IMR-90 (cell line): Measurements from ENCODE around the gene DIO1. TPM values are rescaled to one million over a fixed set of nuclear protein-coding genes. Genes with fewer than 3 reads are reported as not detected.

Experiments used
- ATAC-seq: fragments of 200-7000 bp; cut with Tn5 transposase; 2 replicates; pipeline ENCODE4 v1.9.1; 2020; ENCODE audit warnings: low read depth, mild to moderate bottlenecking, moderate library complexity
- BruUV-seq: library from RNA; stranded (reverse); fragments of 400-500 nt; replicated peaks from 2 replicates; lab custom pipeline; 2021; lab: Mats Ljungman, UMichigan
- CTCF ChIA-PET: fragments of 300-600 bp; formaldehyde crosslinking; extraction: SDS; loops from one replicate; lab custom pipeline; 2021; ENCODE audit warnings: antibody characterized with exemption; lab: Yijun Ruan, JAX
- POLR2A ChIA-PET: fragments of 300-600 bp; sonication (Branson Sonifier 250); formaldehyde crosslinking; loops from one replicate; lab custom pipeline; 2022; ENCODE audit warnings: antibody characterized with exemption; ENCODE audit not compliant: unreplicated experiment; lab: Charles Lee
- DNase-seq: peaks from one replicate; pipeline ENCODE4 v3.0.0; 2013
- H2AFZ ChIP-seq: replicated peaks from 2 replicates; pipeline ENCODE3; 2013; ENCODE audit warnings: low read length, mild to moderate bottlenecking; ENCODE audit not compliant: poor library complexity
- H2AK5ac ChIP-seq: 2 replicates; pipeline ENCODE4 v1.6.1; 2013; ENCODE audit warnings: low read depth, low read length, inconsistent platforms
- H2AK9ac ChIP-seq: replicated peaks from 2 replicates; pipeline ENCODE3; 2013; ENCODE audit warnings: mild to moderate bottlenecking, low read depth, low read length, moderate library complexity; ENCODE audit not compliant: poor library complexity
- H2BK120ac ChIP-seq: 2 replicates; pipeline ENCODE4 v1.6.1; 2013; ENCODE audit warnings: low read depth, low read length, inconsistent platforms
- H2BK15ac ChIP-seq: 3 replicates; pipeline ENCODE4 v1.6.1; 2013; ENCODE audit warnings: low read depth, low read length, inconsistent platforms
- H2BK20ac ChIP-seq: 2 replicates; pipeline ENCODE4 v1.6.1; 2013; ENCODE audit warnings: low read depth, mild to moderate bottlenecking, inconsistent platforms, low read length, moderate library complexity
- H2BK5ac ChIP-seq: 2 replicates; pipeline ENCODE4 v1.6.1; 2013; ENCODE audit warnings: mild to moderate bottlenecking, low read depth, low read length, inconsistent platforms; ENCODE audit not compliant: poor library complexity, severe bottlenecking
- H3K14ac ChIP-seq: replicated peaks from 2 replicates; pipeline ENCODE4 v1.6.1; 2013; ENCODE audit warnings: low read depth, low read length, inconsistent platforms
- H3K18ac ChIP-seq: 2 replicates; pipeline ENCODE4 v1.6.1; 2013; ENCODE audit warnings: low read depth, low read length, control low read depth
- H3K23ac ChIP-seq: 2 replicates; pipeline ENCODE4 v1.6.1; 2013; ENCODE audit warnings: low read depth, low read length, inconsistent platforms
- H3K27ac ChIP-seq: 2 replicates; pipeline ENCODE4 v1.5.1; 2013; ENCODE audit warnings: mild to moderate bottlenecking, control low read depth, low read length; ENCODE audit not compliant: insufficient read depth
- H3K27me3 ChIP-seq: 2 replicates; pipeline ENCODE4 v1.6.1; 2013; ENCODE audit warnings: low read length; ENCODE audit not compliant: control insufficient read depth, insufficient read depth
- H3K36me3 ChIP-seq: 2 replicates; pipeline ENCODE4 v1.6.1; 2013; ENCODE audit warnings: low read length, mixed read lengths; ENCODE audit not compliant: control insufficient read depth, insufficient read depth
- H3K4ac ChIP-seq: 2 replicates; pipeline ENCODE4 v1.6.1; 2013; ENCODE audit warnings: low read depth, low read length, inconsistent platforms
- H3K4me1 ChIP-seq: 2 replicates; pipeline ENCODE4 v1.6.1; 2013; ENCODE audit warnings: low read length, mixed read lengths; ENCODE audit not compliant: control insufficient read depth, insufficient read depth
- H3K4me2 ChIP-seq: 2 replicates; pipeline ENCODE4 v1.6.1; 2013; ENCODE audit warnings: low read depth, mild to moderate bottlenecking, control low read depth, low read length, moderate library complexity
- H3K4me3 ChIP-seq: 2 replicates; pipeline ENCODE4 v1.5.1; 2013; ENCODE audit warnings: low read depth, mild to moderate bottlenecking, control low read depth, low read length, moderate library complexity; ENCODE audit not compliant: insufficient read depth
- H3K56ac ChIP-seq: 2 replicates; pipeline ENCODE4 v1.6.1; 2013; ENCODE audit warnings: low read length, inconsistent platforms; ENCODE audit not compliant: insufficient read depth; ENCODE audit errors: extremely low read depth
- H3K79me1 ChIP-seq, 2 experiments: 2 replicates each; pipeline ENCODE4 v1.6.1; 2013; ENCODE audit warnings: low read length in 2 of 2, inconsistent platforms in 1 of 2, low read depth in 1 of 2
- H3K9ac ChIP-seq: 2 replicates; pipeline ENCODE4 v1.6.1; 2013; ENCODE audit warnings: low read depth, low read length, control low read depth
- H3K9me1 ChIP-seq: 2 replicates; pipeline ENCODE4 v1.6.1; 2013; ENCODE audit warnings: low read length, inconsistent platforms; ENCODE audit not compliant: insufficient read depth
- H3K9me3 ChIP-seq: 2 replicates; pipeline ENCODE4 v1.6.1; 2013; ENCODE audit warnings: low read length; ENCODE audit not compliant: control insufficient read depth, insufficient read depth
- H4K20me1 ChIP-seq: 2 replicates; pipeline ENCODE4 v1.6.1; 2013; ENCODE audit warnings: low read length, inconsistent platforms; ENCODE audit not compliant: insufficient read depth
- H4K5ac ChIP-seq: 2 replicates; pipeline ENCODE4 v1.6.1; 2013; ENCODE audit warnings: mild to moderate bottlenecking, low read depth, low read length, control low read depth
- H4K8ac ChIP-seq, 2 experiments: 2 replicates each; pipeline ENCODE4 v1.6.1; 2013; ENCODE audit warnings: low read depth in 2 of 2, low read length in 2 of 2, control low read depth in 1 of 2, inconsistent platforms in 1 of 2
- H4K91ac ChIP-seq: 2 replicates; pipeline ENCODE4 v1.6.1; 2013; ENCODE audit warnings: low read depth, low read length, inconsistent platforms; ENCODE audit not compliant: insufficient read depth
- NFE2L2 ChIP-seq: fragments of 150-350 bp; IDR thresholded peaks from 2 replicates; pipeline ENCODE4 v1.6.1; 2016; ENCODE audit warnings: low read depth, mild to moderate bottlenecking, low read length
- RFX5 ChIP-seq: IDR thresholded peaks from 2 replicates; pipeline ENCODE4 v1.8.0; 2012; ENCODE audit warnings: low read depth, mild to moderate bottlenecking, low read length, moderate library complexity
- WGBS, 2 experiments: methylation state at CpG; one replicate each; pipeline versions ENCODE4 v1.1.5 to v1.1.7; 2013; ENCODE audit warnings: missing lambda C conversion rate in 2 of 2; ENCODE audit not compliant: insufficient read length in 1 of 2; ENCODE audit errors: extremely low coverage in 2 of 2; 5-methylcytosine and 5-hydroxymethylcytosine counted together
- dilution Hi-C: fragments of 300-500 bp; cut with HindIII; formaldehyde crosslinking; loops from one replicate; pipeline ENCODE4 v1.14.3; 2018; ENCODE audit warnings: low sequenced_read_pairs; ENCODE audit not compliant: unreplicated experiment
- in situ Hi-C: fragments of 300-500 bp; cut with MboI; formaldehyde crosslinking; loops from 3 replicates; pipeline ENCODE4 v1.14.3; 2019; ENCODE audit warnings: low sequenced_read_pairs, inconsistent platforms, mixed read lengths
- intact Hi-C: fragments of 100-400 bp; cut with micrococcal nuclease; formaldehyde crosslinking; loops from 2 replicates; pipeline ENCODE4 v1.10.0; 2022
- polyA plus RNA-seq, 3 experiments: library from polyadenylated mRNA; depleted of rRNA; stranded (reverse); fragments of >200 nt; gene quantifications; 2 replicates each; pipeline ENCODE4 v1.2.3, GENCODE V29; 2012; ENCODE audit warnings: low replicate concordance in 1 of 3
- total RNA-seq: library from RNA; depleted of rRNA; stranded (reverse); fragments of >200 nt; gene quantifications from 2 replicates; pipeline ENCODE4 v1.2.3, GENCODE V29; 2012

The DIO1 gene
- total and polyA plus RNA-seq, 2 of the 4 experiments (the other 2 are of a cell fraction): not detected

DNA sequence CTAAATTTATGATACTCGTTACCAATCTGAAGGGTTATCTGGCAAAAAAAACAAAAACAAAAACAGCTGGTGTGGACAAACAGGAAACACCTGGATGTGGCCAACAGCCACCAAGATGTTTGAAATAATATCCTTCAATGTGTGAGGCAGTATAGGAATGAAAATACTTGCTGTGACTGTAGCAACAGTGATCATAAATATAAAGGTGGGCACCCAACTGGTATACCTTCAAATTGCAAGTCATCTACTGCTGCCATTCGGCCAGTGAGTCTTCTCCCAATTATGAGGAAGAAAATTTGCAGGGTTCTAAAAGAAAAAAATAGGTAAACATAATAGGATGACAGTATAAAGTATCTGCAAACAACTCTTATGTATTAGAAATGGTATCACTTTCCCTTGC lies 5.3 kb upstream of the DIO1 start:
- in situ Hi-C loops (no loop called here), intact Hi-C loops (loop anchor here (2.0 kb wide), 1 partner anchor 58 kb away; the partner anchor contains the start of gene LRRC42)
- POLR2A ChIA-PET: no interaction called here

More for the DNA sequence above, 5.3 kb upstream of the DIO1 start:
- Histone ChIP-seq H4K91ac (no peak overlapping the region), H4K8ac (no peak overlapping the region; a peak in 1 of 4 replicates), H4K20me1 (no peaks in the 10 kb centered on the region), H3K4me3 (peak overlapping the region; percentile 97; the same call in 1 of the 2 replicates), H2BK15ac (no peak overlapping the region), H3K27me3 (no peaks in the 10 kb centered on the region), H3K9me3 (no peaks in the 10 kb centered on the region), H3K18ac (no peak overlapping the region), H2AK5ac (no peak overlapping the region), H3K9ac (no peak overlapping the region), H2AK9ac (no peak overlapping the region), H3K4me2 (no peak overlapping the region), H3K14ac (no peak overlapping the region), H2AFZ (no peak overlapping the region), H2BK5ac (no peak overlapping the region), H4K5ac (no peak overlapping the region), H3K4me1 (peaks cover 3% of the 10 kb centered on the region), H3K36me3 (peaks cover 6% of the 10 kb centered on the region; the same call in 1 of the 2 replicates), H3K9me1 (peaks cover 4% of the 10 kb centered on the region; the same call in 1 of the 2 replicates), H2BK120ac (no peak overlapping the region), H3K79me1 (peaks cover 6 to 9% of the 10 kb centered on the region in 2 experiments), H3K4ac (no peak overlapping the region), H3K27ac (no peak overlapping the region), H3K23ac (no peak overlapping the region), H3K56ac (no peak overlapping the region), H2BK20ac (no peak overlapping the region)
- TF ChIP-seq RFX5 (no peak), NFE2L2 (0 out of 2 replicates have a peak, but pooled peaks have one; percentile 6)
- no CpG with 5 or more reads among the region's 2 CpGs for WGBS, 2 experiments
- DNase-seq (no peak), ATAC-seq (no peak)
- dilution Hi-C loops: no loop called here
- CTCF ChIA-PET: no interaction called here
- no TSS peak for BruUV-seq
